GM19463 (cell line): ENCODE results near the gene DDX51.
A peak's percentile ranks its signal among the peaks of the same experiment; 100 is the strongest.
"Not testable (repeated sequence)": the region's sequence is repeated elsewhere in the genome, so short reads cannot be mapped to it uniquely, and the experiment has no call there.

Experiments
- ATAC-seq: cut with Tn5 transposase; IDR thresholded peaks from one replicate; pipeline ENCODE4 v1.9.1; 2021; ENCODE audit warnings: mild to moderate bottlenecking, moderate library complexity; ENCODE audit not compliant: unreplicated experiment

Gene DDX51

GRCh38 chr12:132154941-132155770 lies 11.0 kb upstream of the DDX51 start:
- ATAC-seq: no peak

GRCh38 chr12:132154341-132154761 lies 10.2 kb upstream of the DDX51 start:
- peak; percentile 23 for ATAC-seq

- ATAC-seq: peak; percentile 73
Measured at GRCh38 chr12:132153501-132154340, 9.6 kb upstream of the DDX51 start.

- no peak for ATAC-seq
Measured at GRCh38 chr12:132152953-132153352, 8.8 kb upstream of the DDX51 start.

GRCh38 chr12:132152411-132152821 lies 8.3 kb upstream of the DDX51 start:
- ATAC-seq: no peak

- ATAC-seq: no peak
Measured at GRCh38 chr12:132151766-132152410, 7.8 kb upstream of the DDX51 start.

- no peak for ATAC-seq
Measured at GRCh38 chr12:132151145-132151765, 7.1 kb upstream of the DDX51 start.

GRCh38 chr12:132150780-132151144 lies 6.6 kb upstream of the DDX51 start:
- no peak for ATAC-seq

- not testable (repeated sequence) for ATAC-seq
Measured at GRCh38 chr12:132149526-132149925, 5.4 kb upstream of the DDX51 start.

GRCh38 chr12:132148368-132149045 lies 4.4 kb upstream of the DDX51 start:
- ATAC-seq: no peak

- no peak for ATAC-seq
Measured at GRCh38 chr12:132147423-132148367, 3.6 kb upstream of the DDX51 start.

- no peak for ATAC-seq
Measured at GRCh38 chr12:132146772-132147422, 2.8 kb upstream of the DDX51 start.

GRCh38 chr12:132146098-132146497 lies 2.0 kb upstream of the DDX51 start:
- no peak for ATAC-seq

GRCh38 chr12:132145334-132145733 lies 1.2 kb upstream of the DDX51 start:
- no peak for ATAC-seq

GRCh38 chr12:132144810-132145168 lies 670 bp upstream of the DDX51 start:
- no peak for ATAC-seq

- peak; percentile 27 for ATAC-seq
Measured at GRCh38 chr12:132143336-132144071, 615 bp downstream of the DDX51 start.

GRCh38 chr12:132142679-132143335 lies 1.3 kb downstream of the DDX51 start:
- ATAC-seq: no peak
